OCI-LY3 (cell line): Measurements from ENCODE around the gene GUCY1A2.

Experiments used
- CTCF ChIP-seq: fragments of 200-600, 300-600 bp; sonication (generic); IDR thresholded peaks from 2 replicates; pipeline ENCODE4 v1.5.1; 2014; ENCODE audit warnings: antibody characterized with exemption, low read length, low read depth
- EZH2phosphoT487 ChIP-seq: fragments of 200-600 bp; shearing (Covaris generic); IDR thresholded peaks from 2 replicates; pipeline ENCODE4 v1.6.1; 2018; ENCODE audit warnings: antibody characterized with exemption, mixed run types, low read depth

- TF ChIP-seq CTCF (no peak), EZH2phosphoT487 (no peak)
These were observed 326.4 kb downstream of the GUCY1A2 start for GRCh38 chr11:106691807-106692365.
